HG02970 (cell line): ENCODE data around the gene PCDHA6.
"Not testable (repeated sequence)": the region's sequence is repeated elsewhere in the genome, so short reads cannot be mapped to it uniquely, and the experiment has no call there.

ENCODE experiments used
- ATAC-seq: cut with Tn5 transposase; IDR thresholded peaks from one replicate; pipeline ENCODE4 v1.9.1; 2021; ENCODE audit warnings: mild to moderate bottlenecking, moderate library complexity, moderate number of reproducible peaks; ENCODE audit not compliant: unreplicated experiment, low FRiP score

Gene PCDHA6

DNA sequence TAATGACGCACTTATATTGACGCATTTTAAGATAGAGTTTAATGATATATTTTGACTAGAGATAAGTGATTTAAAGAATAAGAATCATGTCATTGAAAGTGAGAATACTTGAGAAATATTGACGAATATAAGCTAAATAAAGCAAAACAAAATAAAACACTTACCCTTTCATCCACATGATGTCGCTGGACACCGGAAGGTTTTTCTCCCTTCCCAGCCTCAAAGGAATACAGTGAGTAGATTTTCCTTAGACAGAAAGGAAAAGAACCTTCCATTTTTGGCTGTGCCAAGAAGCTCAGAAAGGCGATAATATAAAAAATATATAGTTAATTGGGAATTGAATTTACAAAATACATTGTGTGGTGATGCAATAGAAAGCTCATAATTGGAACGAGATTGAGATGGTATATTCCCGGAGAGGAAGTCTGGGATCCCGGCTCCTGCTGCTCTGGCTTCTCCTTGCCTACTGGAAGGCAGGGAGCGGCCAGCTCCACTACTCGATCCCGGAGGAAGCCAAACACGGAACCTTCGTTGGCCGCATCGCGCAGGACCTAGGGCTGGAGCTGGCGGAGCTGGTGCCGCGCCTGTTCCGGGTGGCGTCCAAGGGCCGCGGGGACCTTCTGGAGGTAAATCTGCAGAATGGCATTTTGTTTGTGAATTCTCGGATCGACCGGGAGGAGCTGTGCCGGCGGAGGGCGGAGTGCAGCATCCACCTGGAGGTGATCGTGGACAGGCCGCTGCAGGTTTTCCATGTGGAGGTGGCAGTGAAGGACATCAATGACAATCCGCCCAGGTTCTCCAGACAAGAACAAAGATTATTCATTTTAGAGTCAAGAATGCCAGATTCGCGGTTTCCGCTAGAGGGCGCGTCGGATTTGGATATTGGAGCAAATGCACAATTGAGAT, 6.1 kb upstream of the PCDHA6 start, which contains the start of gene PCDHA5:
PCDHA5 (plus strand) TSS at position 239 of the 906 bp plus-strand sequence.
- ATAC-seq: no peak

DNA sequence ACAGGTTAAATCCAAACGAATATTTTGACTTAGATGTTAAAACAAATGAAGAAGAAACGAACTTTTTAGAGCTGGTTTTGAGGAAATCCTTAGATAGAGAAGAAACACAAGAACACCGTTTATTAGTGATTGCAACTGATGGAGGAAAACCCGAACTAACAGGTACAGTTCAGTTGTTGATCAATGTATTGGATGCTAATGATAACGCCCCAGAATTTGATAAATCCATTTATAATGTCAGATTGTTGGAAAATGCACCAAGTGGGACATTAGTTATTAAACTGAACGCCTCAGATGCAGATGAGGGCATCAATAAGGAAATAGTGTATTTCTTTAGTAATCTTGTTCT, 5.5 kb upstream of the PCDHA6 start:
- no peak for ATAC-seq

DNA sequence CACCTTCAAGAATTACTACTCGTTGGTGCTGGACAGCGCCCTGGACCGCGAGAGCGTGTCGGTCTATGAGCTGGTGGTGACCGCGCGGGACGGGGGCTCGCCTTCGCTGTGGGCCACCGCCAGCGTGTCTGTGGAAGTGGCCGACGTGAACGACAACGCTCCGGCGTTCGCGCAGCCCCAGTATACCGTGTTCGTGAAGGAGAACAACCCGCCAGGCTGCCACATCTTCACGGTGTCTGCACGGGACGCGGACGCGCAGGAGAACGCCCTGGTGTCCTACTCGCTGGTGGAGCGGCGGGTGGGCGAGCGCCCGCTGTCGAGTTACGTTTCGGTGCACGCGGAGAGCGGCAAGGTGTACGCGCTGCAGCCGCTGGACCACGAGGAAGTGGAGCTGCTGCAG, 4.8 kb upstream of the PCDHA6 start:
- ATAC-seq: not testable (repeated sequence)

DNA sequence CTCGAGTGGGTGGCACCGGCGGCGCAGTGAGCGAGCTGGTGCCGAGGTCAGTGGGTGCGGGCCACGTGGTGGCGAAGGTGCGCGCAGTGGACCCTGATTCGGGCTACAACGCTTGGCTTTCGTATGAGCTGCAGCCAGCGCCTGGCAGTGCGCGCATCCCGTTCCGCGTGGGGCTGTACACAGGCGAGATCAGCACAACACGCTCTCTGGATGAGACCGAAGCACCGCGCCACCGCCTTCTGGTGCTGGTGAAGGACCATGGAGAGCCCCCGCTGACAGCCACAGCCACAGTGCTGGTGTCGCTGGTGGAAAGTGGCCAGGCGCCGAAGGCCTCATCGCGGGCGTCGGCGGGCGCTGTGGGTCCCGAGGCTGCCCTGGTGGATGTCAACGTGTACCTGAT, 4.3 kb upstream of the PCDHA6 start:
- ATAC-seq: no peak

DNA sequence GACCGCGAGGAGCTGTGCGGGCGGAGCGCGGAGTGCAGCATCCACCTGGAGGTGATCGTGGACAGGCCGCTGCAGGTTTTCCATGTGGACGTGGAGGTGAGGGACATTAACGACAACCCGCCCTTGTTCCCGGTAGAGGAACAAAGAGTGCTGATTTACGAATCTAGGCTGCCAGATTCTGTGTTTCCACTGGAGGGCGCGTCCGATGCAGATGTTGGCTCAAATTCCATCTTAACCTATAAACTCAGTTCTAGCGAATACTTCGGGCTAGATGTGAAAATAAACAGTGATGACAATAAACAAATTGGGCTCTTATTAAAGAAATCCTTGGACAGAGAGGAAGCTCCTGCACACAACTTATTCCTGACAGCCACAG, 590 bp downstream of the PCDHA6 start:
- no peak for ATAC-seq

DNA sequence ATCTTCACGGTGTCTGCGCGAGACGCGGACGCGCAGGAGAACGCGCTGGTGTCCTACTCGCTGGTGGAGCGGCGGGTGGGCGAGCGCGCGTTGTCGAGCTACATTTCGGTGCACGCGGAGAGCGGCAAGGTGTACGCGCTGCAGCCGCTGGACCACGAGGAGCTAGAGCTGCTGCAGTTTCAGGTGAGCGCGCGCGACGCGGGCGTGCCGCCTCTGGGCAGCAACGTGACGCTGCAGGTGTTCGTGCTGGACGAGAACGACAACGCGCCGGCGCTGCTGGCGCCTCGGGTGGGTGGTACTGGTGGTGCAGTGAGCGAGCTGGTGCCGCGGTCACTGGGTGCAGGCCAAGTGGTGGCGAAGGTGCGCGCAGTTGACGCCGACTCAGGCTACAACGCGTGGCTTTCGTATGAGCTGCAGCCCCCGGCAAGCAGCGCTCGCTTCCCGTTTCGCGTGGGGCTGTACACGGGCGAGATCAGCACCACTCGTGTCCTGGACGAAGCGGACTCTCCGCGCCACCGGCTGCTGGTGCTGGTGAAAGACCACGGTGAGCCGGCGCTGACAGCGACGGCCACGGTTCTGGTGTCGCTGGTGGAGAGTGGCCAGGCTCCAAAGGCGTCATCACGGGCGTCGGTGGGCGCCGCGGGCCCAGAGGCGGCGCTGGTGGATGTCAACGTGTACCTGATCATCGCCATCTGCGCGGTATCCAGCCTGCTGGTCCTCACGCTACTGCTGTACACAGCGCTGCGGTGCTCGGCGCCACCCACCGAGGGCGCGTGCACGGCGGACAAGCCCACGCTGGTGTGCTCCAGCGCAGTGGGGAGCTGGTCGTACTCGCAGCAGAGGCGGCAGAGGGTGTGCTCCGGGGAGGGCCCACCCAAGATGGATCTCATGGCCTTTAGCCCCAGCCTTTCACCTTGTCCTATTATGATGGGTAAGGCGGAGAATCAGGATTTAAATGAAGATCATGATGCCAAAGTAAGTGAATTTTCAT, 2.0 kb downstream of the PCDHA6 start:
- not testable (repeated sequence) for ATAC-seq

DNA sequence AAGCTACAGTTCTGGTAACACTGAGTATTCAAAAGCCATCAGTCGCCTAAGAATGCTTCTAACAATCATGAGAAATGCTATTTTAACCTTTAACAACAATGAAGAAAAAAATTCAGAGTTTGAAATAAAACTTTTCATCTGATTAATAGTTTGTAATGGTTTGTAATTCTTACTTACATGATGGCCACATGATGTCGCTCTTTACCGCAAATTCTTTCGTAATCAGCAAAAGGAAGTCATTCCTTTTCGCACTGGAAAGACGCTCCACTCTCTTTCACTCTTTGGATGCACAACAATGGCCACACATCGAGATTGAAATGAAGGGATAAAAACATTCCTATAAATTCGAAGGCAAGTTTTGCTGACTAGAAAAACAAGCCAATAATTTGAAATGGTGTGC, 6.2 kb downstream of the PCDHA6 start, which contains the start of gene PCDHA7:
PCDHA7 (plus strand) TSS at position 277 of the 400 bp plus-strand sequence; CDS start at position 392, 115 bp downstream.
- no peak for ATAC-seq

DNA sequence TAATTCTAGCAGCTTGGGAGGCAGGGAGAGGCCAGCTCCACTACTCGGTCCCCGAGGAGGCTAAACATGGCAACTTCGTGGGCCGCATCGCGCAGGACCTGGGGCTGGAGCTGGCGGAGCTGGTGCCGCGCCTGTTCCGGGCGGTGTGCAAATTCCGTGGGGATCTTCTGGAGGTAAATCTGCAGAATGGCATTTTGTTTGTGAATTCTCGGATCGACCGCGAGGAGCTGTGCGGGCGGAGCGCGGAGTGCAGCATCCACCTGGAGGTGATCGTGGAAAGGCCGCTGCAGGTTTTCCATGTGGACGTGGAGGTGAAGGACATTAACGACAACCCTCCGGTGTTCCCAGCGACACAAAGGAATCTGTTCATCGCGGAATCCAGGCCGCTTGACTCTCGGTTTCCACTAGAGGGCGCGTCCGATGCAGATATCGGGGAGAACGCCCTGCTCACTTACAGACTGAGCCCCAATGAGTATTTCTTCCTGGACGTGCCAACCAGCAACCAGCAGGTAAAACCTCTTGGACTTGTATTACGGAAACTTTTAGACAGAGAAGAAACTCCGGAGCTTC, 6.8 kb downstream of the PCDHA6 start:
- not testable (repeated sequence) for ATAC-seq

DNA sequence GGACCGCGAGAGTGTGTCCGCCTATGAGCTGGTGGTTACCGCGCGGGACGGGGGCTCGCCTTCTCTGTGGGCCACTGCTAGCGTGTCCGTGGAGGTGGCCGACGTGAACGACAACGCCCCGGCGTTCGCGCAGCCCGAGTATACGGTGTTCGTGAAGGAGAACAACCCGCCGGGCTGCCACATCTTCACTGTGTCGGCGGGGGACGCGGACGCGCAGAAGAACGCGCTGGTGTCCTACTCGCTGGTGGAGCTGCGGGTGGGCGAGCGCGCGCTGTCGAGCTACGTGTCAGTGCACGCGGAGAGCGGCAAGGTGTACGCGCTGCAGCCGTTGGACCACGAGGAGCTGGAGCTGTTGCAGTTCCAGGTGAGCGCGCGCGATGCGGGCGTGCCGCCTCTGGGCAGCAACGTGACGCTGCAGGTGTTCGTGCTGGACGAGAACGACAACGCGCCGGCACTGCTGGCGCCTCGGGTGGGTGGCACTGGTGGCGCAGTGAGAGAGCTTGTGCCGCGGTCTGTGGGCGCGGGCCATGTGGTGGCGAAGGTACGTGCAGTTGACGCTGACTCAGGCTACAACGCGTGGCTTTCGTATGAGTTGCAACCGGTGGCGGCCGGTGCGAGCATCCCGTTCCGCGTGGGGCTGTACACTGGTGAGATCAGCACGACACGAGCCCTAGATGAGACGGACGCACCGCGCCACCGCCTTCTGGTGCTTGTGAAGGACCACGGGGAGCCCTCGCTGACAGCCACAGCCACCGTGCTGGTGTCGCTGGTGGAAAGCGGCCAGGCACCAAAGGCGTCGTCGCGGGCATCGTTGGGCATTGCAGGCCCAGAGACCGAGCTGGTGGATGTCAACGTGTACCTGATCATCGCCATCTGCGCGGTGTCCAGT, 8.1 kb downstream of the PCDHA6 start:
- no peak for ATAC-seq

DNA sequence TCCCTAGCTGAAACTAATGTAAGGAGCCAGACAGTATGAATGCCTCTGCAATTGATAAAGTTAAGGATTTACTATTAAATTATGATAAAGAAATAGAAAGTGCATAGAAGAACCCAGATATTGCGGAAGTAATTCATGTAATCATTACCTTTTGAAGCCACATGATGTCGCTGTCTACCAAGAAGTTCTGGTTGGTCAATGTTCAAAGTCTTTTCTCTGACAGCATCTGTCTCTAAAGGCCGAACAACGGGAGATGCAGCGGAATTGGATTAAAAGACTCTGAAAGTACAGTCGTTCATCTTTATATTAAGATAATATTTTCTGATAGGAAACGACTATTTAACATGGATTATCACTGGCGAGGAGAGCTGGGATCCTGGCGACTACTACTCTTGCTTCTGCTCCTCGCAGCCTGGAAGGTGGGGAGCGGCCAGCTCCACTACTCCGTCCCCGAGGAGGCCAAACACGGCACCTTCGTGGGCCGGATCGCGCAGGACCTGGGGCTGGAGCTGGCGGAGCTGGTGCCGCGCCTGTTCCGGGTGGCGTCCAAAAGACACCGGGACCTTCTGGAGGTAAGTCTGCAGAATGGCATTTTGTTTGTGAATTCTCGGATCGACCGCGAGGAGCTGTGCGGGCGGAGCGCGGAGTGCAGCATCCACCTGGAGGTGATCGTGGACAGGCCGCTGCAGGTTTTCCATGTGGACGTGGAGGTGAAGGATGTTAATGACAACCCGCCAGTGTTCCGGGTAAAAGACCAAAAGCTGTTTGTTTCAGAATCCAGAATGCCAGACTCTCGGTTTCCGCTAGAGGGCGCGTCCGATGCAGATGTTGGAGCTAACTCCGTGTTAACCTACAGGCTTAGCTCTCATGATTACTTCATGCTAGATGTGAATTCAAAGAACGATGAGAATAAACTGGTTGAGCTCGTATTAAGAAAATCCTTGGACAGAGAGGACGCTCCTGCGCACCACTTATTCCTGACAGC, 13.5 kb downstream of the PCDHA6 start, which contains the start of gene PCDHA8:
PCDHA8 (plus strand) TSS at position 210 of the 985 bp plus-strand sequence; CDS start at position 345, 135 bp downstream.
- ATAC-seq: no peak

DNA sequence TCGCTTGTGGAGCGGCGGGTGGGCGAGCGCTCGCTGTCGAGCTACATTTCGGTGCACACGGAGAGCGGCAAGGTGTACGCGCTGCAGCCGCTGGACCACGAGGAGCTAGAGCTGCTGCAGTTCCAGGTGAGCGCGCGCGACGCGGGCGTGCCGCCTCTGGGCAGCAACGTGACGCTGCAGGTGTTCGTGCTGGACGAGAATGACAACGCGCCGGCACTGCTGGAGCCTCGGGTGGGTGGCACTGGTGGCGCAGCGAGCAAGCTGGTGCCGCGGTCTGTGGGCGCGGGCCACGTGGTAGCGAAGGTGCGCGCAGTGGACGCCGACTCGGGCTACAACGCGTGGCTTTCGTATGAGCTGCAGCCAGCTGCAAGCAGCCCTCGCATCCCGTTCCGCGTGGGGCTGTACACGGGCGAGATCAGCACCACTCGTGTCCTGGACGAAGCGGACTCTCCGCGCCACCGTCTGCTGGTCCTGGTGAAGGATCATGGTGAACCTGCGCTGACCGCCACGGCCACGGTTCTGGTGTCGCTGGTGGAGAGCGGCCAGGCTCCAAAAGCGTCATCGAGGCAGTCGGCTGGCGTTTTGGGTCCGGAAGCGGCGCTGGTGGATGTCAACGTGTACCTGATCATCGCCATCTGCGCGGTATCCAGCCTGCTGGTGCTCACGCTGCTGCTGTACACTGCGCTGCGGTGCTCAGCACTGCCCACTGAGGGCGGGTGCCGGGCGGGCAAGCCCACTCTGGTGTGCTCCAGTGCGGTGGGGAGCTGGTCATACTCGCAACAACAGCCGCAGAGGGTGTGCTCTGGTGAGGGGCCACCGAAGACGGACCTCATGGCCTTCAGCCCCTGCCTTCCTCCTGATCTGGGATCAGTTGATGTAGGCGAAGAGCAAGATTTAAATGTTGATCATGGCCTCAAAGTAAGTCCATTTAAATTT, 15.3 kb downstream of the PCDHA6 start:
- ATAC-seq: no peak

DNA sequence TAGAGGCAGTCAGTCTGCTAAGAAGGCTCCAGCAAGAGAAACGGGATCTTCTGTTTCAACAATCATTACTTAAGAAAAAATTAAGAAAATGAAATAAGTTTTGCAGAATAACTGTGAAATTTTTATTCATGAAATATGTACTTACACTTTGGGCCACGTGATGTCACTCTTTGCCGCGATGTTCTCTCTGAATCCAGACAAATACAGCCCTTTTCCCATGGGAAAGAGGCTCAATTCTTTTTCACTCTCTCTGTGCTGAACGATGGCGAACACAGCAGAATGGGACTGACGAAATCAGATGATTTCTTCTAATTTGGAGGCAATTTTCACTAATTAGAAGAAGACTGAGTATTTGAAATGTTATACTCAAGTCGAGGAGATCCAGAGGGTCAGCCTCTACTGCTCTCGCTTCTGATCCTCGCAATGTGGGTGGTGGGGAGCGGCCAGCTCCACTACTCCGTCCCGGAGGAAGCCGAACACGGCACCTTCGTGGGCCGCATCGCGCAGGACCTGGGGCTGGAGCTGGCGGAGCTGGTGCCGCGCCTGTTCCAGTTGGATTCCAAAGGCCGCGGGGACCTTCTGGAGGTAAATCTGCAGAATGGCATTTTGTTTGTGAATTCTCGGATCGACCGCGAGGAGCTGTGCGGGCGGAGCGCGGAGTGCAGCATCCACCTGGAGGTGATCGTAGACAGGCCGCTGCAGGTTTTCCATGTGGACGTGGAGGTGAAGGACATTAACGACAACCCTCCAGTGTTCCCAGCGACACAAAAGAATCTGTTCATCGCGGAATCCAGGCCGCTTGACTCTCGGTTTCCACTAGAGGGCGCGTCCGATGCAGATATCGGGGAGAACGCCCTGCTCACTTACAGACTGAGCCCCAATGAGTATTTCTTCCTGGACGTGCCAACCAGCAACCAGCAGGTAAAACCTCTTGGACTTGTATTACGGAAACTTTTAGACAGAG, 20.7 kb downstream of the PCDHA6 start, which contains the start of gene PCDHA9:
PCDHA9 (plus strand) TSS at position 244 of the 964 bp plus-strand sequence; CDS start at position 358, 114 bp downstream.
- ATAC-seq: not testable (repeated sequence)

DNA sequence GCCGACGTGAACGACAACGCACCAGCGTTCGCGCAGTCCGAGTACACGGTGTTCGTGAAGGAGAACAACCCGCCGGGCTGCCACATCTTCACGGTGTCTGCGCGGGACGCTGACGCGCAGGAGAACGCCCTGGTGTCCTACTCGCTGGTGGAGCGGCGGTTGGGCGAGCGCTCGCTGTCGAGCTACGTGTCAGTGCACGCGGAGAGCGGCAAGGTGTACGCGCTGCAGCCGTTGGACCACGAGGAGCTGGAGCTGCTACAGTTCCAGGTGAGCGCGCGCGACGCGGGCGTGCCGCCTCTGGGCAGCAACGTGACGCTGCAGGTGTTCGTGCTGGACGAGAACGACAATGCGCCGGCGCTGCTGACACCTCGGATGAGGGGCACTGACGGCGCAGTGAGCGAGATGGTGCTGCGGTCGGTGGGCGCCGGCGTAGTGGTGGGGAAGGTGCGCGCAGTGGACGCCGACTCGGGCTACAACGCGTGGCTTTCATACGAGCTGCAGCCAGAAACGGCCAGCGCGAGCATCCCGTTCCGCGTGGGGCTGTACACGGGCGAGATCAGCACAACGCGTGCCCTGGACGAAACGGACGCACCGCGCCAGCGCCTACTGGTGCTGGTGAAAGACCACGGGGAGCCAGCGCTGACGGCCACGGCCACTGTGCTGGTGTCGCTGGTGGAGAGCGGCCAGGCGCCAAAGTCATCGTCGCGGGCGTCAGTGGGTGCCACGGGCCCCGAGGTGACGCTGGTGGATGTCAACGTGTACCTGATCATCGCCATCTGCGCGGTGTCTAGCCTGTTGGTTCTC, 22.3 kb downstream of the PCDHA6 start:
- not testable (repeated sequence) for ATAC-seq

DNA sequence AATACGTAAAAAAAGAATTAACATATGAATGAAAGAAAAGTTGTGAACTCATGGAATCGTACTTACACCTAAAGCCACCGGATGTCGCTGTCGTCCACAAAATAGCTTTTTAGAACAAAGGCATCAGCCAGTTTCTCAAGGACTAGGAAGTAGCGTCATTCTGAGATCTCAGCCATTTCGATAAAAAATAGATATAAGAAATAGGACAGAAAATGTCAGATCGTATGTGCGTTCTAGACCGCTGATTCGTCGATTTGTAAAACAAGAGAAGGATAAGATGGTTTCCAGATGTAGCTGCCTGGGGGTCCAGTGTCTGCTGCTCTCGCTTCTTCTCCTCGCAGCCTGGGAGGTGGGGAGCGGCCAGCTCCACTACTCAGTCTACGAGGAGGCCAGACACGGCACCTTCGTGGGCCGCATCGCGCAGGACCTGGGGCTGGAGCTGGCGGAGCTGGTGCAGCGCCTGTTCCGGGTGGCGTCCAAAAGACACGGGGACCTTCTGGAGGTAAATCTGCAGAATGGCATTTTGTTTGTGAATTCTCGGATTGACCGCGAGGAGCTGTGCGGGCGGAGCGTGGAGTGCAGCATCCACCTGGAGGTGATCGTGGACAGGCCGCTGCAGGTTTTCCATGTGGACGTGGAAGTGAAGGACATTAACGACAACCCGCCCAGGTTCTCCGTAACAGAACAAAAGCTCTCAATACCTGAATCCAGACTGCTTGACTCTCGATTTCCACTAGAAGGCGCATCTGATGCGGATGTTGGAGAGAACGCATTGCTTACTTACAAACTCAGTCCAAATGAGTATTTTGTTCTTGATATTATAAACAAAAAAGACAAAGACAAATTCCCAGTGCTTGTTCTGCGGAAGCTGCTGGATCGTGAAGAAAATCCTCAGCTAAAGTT, 28.3 kb downstream of the PCDHA6 start, which contains the start of gene PCDHA10:
PCDHA10 (plus strand) TSS at position 126 of the 903 bp plus-strand sequence; CDS start at position 278, 152 bp downstream.
- no peak for ATAC-seq
